Measurements from ENCODE around the gene ITGA4. TPM values are rescaled to one million over a fixed set of nuclear protein-coding genes. Genes with fewer than 3 reads are reported as not detected.

ITGA4 gene
- total and polyA plus RNA-seq, 11 donors = 0.23 to 16.5 (median 1.7) TPM

DNA sequence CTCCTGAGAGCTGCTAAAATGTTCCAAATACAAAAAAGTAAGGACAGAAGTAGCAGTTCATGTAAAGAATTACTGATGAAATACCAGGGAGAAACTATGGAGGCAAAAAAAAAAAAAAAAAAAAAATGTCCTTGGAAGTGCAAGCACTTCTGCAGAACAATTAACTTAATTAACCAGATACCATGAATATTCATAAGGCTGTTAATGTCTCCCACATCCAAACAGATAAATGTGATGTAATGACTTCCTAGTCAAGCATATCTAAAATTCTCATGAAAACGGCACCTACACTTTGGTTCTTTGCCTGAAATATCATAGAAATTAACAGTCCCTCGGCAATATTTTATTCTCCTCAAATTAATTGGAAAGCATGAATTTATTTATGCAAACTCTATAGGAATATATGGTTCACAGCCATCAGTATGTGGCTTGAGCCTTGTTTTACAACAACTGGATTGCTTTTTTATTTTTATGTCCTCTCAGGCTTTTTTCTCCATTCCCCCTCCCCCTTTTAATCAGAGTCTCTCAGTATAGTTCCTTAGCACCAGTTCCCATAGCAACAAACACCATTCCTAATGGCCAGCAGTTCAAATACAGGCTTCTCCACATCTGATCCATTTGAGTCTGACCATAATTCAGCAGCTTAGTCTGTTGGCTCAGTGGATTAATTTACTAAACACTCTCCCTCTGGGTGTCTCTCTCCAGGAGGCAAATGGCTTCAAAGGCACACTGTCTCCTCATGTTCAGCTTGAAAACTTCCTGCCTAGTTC is 97.1 kb downstream of the ITGA4 start:
- no peak for ATAC-seq
- Histone ChIP-seq H3K4me1 (no peaks in the 10 kb centered on the region), H3K27me3 (no peaks in the 10 kb centered on the region), H3K36me3 (no peaks in the 10 kb centered on the region), H3K4me3 (no peak overlapping the region), H3K9me3 (no peaks in the 10 kb centered on the region), H3K27ac (no peak overlapping the region)
- TF ChIP-seq, protein P1, sequence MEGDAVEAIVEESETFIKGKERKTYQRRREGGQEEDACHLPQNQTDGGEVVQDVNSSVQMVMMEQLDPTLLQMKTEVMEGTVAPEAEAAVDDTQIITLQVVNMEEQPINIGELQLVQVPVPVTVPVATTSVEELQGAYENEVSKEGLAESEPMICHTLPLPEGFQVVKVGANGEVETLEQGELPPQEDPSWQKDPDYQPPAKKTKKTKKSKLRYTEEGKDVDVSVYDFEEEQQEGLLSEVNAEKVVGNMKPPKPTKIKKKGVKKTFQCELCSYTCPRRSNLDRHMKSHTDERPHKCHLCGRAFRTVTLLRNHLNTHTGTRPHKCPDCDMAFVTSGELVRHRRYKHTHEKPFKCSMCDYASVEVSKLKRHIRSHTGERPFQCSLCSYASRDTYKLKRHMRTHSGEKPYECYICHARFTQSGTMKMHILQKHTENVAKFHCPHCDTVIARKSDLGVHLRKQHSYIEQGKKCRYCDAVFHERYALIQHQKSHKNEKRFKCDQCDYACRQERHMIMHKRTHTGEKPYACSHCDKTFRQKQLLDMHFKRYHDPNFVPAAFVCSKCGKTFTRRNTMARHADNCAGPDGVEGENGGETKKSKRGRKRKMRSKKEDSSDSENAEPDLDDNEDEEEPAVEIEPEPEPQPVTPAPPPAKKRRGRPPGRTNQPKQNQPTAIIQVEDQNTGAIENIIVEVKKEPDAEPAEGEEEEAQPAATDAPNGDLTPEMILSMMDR (IDR thresholded peaks at IDR 0.05) = no peak
- TF ChIP-seq POLR2A (IDR thresholded peaks at IDR 0.05) = no peak
- intact Hi-C loops (cut with DNase I) = no loop called here
- 71 to 85% (median 77%) methylated on average over 2 of the region's 2 CpGs for WGBS, 4 donors
- DNase-seq = no peak

DNA sequence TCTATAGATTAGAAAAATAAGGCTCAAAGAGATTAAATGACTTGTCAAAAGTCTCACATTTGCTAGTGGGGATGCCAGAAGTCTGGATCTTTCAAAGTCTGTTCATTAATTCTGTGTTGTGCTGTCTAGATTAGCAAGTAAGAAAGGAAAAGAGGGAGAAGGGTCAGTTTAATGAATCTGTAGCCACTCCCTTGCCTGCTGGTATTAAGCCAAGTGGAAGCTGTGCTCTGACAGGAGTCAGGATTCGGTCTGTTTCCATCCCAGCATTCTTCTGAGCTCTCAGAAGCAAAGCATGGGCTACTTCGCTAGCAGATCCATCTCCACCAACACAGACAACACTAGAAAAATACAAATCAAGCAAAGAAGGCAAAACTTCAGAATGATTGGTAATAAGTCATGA is 101.2 kb downstream of the ITGA4 start:
- 66 to 77% (median 70%) methylated on average over 2 of the region's 2 CpGs for WGBS, 4 donors
- DNase-seq = no peak
- no peaks in the 10 kb centered on the region for H3K27me3 ChIP-seq
- H3K27ac ChIP-seq = no peak overlapping the region
- intact Hi-C loops (cut with DNase I) = no loop called here
- ATAC-seq = no peak
- no peaks in the 10 kb centered on the region for H3K9me3 ChIP-seq
- H3K4me1 ChIP-seq = no peaks in the 10 kb centered on the region
- TF ChIP-seq POLR2A (IDR thresholded peaks at IDR 0.05) = no peak
- no peaks in the 10 kb centered on the region for H3K36me3 ChIP-seq
- no peak overlapping the region for H3K4me3 ChIP-seq

DNA sequence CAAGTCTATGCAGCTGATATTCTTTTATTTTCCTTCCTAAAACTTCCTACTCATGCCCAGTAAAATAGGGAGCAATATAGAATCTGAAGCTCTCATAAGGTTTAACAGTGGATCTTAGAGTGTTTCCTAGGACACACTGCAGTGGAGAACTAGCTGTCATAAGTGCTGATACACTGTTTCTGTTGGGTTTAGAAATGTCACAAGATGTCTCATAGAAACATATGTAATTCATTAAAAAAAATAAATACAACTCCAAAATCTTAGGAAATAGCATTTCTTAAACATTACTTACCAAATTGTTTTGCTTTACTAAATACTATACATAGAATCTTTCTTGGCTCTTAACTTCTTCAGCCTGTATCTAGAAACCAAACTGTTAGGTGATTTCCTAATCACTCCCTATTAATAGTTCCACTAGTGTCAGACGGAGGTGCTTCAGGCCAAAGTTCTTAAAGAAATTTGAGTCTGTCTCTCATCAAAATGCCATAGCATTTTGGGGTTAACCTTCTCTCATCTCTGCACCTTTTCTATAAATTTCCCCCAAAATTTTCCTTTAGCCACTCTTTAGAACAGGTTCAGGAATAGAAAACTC is 106.0 kb downstream of the ITGA4 start:
- no peaks in the 10 kb centered on the region for H3K9me3 ChIP-seq
- no peak overlapping the region for H3K27ac ChIP-seq
- intact Hi-C loops (cut with DNase I) = no loop called here
- TF ChIP-seq, protein P1 (IDR thresholded peaks at IDR 0.05) = no peak
- no peak for TF ChIP-seq POLR2A (IDR thresholded peaks at IDR 0.05)
- H3K4me3 ChIP-seq = no peak overlapping the region
- no peak for ATAC-seq
- no peaks in the 10 kb centered on the region for H3K36me3 ChIP-seq
- WGBS, 4 donors = 40 to 48% (median 42%) methylated on average over 1 of the region's 1 CpG
- H3K4me1 ChIP-seq = no peaks in the 10 kb centered on the region
- DNase-seq = no peak
- H3K27me3 ChIP-seq = peaks cover 0 to 3% (median 0%) of the 10 kb centered on the region in 9 donors

DNA sequence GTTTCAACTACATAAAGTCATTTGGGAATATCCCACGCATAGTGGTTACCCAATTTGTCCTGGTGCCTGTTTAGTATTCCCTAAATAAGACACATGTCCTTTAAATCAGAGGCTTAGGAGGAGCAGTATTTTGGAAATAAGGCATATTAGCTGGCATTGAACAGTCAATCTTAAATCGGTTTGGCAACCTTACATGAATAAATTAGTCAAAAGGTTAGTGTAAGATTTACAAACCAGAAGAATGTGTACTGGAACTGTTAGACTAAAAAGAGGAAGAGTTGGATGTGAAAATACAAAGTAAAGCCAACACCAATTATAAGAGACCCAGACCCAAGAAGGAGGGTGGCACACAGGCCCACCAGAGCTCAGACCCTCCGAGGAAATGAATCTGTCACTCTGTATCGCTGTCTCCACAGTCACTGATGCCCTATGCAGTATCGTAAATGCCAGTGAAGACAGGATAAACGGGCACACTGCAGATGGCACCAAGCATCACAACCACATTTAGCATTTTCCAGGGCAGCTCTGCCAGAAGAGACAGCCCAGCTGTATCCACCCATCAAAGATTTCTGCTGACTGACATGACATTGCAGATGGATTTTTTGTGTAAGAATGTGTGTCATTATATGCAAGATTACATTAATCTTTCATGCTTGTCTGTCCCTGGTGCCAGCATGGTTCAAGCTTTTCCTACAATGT is 109.3 kb downstream of the ITGA4 start:
- ATAC-seq (no peak), DNase-seq (no peak)
- WGBS, 4 donors = 72 to 81% (median 79%) methylated on average over 5 to 6 of the region's 6 CpGs
- Histone ChIP-seq H3K27me3 (peaks cover 0 to 3% (median 0%) of the 10 kb centered on the region in 9 donors), H3K4me1 (no peaks in the 10 kb centered on the region), H3K9me3 (no peaks in the 10 kb centered on the region), H3K36me3 (no peaks in the 10 kb centered on the region), H3K27ac (no peak overlapping the region), H3K4me3 (no peak overlapping the region)
- TF ChIP-seq POLR2A (IDR thresholded peaks at IDR 0.05) = no peak
- TF ChIP-seq, protein P1 (IDR thresholded peaks at IDR 0.05) = no peak
- intact Hi-C loops (cut with DNase I) = no loop called here
